Measurements from ENCODE around the gene NUTM2B.
"Not testable (repeated sequence)": the region's sequence is repeated elsewhere in the genome, so short reads cannot be mapped to it uniquely, and the experiment has no call there.

Gene NUTM2B

DNA sequence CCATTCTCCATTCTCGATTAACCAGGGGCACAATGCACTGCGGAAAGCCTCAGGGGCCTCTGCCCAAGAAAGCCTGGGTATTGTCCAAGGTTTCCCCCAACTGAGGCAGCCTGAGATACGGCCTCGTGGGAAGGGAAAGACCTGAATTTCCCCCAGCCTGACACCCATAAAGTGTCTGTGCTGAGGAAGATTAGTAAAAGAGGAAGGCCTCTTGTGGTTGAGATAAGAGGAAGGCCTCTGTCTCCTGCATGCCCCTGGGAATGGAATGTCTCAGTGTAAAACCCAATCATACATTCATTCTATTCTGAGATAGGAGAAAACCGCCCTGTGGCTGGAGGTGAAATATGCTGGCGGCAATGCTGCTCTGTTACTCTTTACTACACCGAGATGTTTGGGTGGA lies 41.8 kb downstream of the NUTM2B start:
- DNase-seq = not testable (repeated sequence)

DNA sequence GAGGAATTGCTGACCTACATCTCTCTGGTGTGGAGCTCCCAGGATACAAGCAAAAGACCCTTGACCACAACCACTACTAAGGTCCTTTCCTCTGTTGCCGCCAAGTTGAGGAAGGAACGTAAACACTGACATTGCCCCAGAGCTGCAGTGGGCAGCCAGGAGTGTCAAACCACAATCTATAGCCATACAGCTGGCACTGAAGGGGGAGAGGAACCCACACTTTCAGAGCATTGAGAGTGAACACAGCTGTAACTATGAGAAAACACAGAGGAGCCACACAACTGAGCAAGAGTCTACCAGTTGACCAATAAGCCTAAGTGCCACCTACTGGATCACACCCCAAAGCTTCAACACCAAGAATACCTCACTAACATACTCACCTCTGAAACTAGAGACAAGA lies 45.5 kb downstream of the NUTM2B start:
- not testable (repeated sequence) for DNase-seq

DNA sequence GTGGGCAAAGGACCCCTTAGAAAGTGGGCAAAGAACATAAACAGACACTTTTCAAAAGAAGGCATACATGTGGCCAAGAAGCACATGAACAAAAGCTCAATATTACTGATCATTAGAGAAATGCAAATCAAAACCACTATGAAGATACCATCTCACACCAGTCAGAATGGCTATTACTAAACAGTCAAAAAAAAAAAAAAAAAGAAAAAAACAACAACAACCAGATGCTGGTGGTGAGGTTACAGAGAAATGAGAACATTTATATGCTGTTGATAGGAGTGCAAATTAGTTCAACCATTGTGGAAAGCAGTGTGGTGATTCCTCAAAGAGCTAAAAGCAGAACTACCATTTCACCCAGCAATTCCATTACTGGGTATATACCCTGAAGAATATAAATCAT lies 50.6 kb downstream of the NUTM2B start:
- DNase-seq = not testable (repeated sequence)

GRCh38 chr10:79758297-79758993 lies 55.4 kb downstream of the NUTM2B start:
- not testable (repeated sequence) for DNase-seq
